MM.1S (cell line): Measurements from ENCODE around the gene PAK4.

Experiments used
- EZH2 ChIP-seq: fragments of 300-600 bp; sonication (generic); optimal IDR thresholded peaks from 2 replicates; pipeline ENCODE3; 2017; ENCODE audit warnings: low read depth, mild to moderate bottlenecking, antibody characterized with exemption, low read length, mixed read lengths
- EZH2phosphoT487 ChIP-seq: fragments of 300-600 bp; sonication (generic); IDR thresholded peaks from 2 replicates; pipeline ENCODE4 v1.6.1; 2018; ENCODE audit warnings: antibody characterized with exemption, low read length
- TF ChIP-seq, protein P1 (sequence below): fragments of 300-600 bp; sonication (generic); IDR thresholded peaks from 2 replicates; pipeline ENCODE4 v1.5.1; 2016; ENCODE audit warnings: antibody characterized with exemption, low read length, mixed read lengths

DNA sequence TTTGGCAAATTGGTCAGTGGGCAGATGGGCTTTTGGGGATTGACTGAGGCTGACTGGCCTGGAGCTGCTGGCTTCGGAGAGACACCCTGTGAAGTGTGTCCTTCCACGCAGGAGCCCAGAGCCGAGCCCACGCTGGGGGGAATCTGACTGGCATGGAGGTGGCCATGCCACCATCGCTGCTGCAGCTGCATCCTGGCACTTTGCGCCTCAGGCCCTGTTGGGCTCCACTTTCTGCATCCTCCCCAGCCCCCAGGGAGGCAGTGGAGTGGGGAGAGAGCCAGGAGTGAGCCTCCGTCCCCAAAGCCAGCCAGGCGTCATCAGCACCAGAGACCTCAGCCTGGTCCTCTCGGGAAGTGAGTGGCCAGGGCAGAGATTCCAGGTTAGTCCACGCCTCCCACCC, 54.2 kb downstream of the PAK4 start:
- TF ChIP-seq, protein P1, sequence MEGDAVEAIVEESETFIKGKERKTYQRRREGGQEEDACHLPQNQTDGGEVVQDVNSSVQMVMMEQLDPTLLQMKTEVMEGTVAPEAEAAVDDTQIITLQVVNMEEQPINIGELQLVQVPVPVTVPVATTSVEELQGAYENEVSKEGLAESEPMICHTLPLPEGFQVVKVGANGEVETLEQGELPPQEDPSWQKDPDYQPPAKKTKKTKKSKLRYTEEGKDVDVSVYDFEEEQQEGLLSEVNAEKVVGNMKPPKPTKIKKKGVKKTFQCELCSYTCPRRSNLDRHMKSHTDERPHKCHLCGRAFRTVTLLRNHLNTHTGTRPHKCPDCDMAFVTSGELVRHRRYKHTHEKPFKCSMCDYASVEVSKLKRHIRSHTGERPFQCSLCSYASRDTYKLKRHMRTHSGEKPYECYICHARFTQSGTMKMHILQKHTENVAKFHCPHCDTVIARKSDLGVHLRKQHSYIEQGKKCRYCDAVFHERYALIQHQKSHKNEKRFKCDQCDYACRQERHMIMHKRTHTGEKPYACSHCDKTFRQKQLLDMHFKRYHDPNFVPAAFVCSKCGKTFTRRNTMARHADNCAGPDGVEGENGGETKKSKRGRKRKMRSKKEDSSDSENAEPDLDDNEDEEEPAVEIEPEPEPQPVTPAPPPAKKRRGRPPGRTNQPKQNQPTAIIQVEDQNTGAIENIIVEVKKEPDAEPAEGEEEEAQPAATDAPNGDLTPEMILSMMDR = no peak
- TF ChIP-seq EZH2 (no peak), EZH2phosphoT487 (no peak)
